GOT3 (cell line): ENCODE results near the gene CASP9.
"Not testable (repeated sequence)": the region's sequence is repeated elsewhere in the genome, so short reads cannot be mapped to it uniquely, and the experiment has no call there.

Experiments
- DNase-seq: peaks from one replicate; lab custom pipeline; 2025; ENCODE audit warnings: mixed read lengths; lab: John Stamatoyannopoulos, UW

The CASP9 gene

DNA sequence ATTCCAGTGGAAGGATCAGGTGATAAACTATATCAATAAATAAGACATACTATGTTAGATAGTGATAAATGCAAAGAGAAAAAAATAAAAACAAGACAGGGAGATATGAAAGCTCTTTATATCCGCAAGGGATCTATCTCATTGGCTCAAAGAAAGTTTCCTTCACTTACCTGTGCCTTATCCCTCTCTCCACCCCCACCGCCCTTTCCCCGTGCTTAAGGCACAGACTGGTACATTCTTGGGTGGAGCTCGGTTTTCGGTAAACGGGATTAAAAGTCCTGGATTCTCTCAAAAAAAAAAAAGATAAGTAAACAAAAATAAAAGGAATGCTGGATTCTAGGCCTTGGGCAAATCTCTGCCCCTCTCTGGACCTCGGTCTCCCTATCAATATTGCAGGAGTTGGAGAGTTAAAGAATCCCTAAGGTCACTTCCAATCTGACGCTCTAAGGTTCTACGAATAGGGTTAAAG lies 2.0 kb upstream of the CASP9 start:
- no peak for DNase-seq

DNA sequence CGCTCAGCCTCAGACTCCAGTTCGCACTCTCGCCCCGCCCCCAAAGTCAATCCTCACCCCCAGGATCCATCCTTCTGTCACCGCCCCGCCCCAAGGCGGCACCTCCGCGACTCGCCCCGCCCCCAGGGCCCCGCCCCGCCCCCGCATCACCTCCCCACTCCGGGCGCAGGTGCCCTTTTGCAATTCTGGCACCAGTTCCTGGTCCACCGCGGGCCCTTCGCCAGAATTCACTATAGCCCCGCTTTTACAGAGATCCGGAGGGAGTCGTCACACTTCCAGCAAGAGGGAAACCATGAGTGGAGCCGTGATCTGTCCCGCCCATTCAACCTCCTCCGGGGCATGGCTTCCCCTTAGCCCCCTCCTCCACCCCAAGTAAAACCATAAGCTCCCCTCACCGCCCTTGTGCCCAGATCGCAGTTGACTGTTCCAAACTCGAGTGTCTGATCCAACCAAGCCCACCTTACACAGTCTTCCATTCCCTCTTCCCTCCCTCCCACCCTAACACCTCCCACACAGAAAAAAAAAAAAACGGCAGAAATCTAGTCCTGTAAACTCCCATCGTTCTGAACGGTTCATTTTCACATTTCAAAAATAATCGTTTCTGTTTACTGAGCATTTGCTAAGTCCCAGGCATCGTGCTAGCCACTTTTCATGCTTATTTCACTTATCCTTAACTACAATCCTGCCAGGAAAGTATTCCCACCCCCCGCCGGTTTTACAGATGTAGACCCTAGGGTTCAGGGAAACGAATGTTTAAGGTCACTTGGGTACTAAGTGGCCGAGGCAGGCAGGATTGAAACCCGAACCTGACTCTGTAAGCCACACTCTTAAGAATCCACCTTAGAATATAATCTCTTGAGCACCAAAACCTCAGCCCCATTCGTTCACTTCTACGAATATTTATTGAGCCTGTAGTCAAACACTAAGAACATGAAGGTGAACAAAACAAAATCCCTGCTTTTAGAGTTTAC lies 1.3 kb upstream of the CASP9 start:
- DNase-seq = no peak

DNA sequence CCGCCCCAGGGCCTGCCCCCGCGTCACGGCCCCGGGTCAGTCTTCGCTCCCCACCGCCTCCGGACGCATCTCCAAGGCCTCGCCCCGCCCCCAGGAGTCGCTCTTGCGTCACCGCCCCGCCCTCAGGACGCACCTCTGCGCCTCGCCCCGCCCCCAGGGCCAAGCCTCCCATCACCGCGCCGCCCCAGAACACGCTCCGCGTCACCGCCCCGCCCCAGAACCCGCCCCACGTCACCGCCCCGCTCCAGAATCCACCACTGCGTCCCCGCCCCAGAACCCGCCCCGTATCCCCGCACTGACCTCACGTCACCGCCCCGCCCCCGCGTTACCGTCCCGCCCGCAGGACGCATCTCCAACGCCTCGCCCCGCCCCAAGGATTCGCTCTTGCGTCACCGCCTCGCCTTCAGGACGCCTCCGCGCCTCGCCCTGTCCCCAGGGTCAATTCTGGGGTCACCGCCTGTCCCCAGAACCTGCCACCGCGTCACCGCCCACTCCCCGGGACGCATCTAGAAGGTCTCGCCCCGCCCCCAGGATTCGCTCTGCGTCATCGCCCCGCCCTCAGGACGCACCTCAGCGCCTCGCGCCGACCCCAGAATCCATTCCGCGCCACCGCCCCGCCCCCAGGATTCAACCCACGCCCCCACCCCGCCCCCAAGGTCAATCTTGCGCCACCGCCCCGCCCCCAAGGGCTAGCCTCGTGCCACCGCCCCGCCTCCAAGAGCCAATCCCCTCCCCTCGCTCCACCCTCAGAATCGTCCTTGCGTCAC lies 451 bp upstream of the CASP9 start:
- DNase-seq = peak; percentile 99

DNA sequence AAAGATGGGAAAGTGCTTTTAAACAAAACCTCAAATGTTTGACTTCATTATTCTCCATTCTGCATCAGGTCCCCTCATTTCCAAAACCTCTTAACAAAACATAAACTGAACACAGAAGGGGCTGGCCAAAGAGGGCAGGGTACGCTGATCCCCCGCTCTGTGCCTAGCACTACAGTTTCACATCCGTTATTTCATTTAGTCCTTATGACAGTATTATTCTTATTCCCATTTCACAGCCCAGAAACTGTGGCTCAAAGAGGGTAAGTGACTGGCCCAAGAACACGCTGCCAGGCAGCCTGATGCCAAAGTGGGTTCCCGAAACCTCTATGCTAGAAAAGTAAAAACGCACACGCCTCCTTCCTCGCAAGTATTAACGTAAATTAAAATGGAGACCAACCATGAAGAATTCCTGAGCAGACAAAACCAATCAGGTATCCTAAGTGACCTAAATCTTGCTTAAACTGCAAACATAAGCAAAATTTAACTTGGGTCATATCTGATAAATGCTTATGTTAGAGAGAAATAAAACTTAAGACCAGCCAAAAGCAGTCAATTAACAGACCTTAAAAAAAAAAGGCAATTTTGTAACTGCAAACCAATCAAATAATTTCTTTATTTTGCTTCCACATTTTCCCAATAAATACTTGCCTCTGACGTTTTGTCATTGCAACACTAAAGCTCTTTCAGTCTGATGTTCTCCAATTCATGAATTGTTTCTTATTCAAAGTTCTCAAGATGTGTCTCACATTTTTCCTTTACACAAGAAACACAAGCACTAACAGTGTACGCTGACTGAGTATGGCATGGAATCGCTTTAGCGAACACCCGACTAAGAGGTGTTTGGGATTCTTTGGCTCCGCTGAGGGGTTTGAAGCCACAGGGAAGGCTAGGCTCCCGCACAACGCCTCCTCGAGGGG lies 653 bp downstream of the CASP9 start:
- no peak for DNase-seq

DNA sequence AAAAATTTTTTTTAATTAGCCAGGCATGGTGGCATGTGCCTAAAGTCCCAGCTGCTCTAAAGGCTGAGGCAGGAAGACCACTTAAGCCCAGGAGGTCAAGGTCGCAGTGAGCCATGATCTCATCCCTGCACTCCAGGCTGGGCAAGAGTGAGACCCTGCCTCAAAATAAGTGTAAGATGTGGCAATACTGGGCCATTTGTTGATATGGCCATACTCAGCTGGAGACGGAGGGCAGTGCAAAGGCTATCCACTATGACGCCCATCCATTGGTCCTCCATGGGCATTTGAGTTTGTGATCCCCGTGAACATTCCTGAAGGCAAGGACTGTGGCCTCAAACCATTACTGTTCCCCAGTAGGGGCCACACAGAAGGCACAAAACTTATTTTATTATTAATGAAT lies 1.5 kb downstream of the CASP9 start:
- no peak for DNase-seq

DNA sequence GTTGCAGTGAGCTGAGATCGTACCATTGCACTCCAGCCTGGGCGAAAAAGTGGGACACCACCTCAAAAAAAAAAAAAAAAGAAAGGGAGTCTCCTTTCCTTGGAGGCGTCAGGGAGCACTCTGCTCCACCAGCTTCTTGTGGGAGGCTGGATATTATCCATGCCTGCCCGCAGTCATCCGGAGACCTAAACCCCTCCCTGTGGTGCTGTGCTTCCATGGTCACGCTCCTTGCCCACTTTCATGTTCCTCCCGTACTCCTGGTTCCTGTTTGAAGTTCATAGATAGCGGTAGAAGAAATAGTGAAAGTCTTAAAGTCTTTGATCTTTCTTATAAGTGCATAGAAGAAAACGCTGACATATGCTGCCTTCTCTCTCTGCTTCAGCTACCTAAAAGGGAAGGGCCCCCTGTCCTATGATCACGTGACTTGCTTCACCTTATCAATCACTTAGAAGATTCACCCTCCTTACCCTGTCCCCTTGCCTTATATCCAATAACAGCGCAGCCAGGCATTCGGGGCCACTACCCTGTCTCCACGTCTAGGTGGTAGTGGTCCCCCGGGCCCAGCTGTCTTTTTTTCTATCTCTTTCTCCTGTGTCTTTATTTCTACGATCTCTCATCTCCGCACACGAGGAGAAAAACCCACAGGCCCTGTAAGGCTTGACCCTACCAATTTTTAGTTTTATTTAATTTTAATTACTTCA lies 2.7 kb downstream of the CASP9 start:
- not testable (repeated sequence) for DNase-seq

DNA sequence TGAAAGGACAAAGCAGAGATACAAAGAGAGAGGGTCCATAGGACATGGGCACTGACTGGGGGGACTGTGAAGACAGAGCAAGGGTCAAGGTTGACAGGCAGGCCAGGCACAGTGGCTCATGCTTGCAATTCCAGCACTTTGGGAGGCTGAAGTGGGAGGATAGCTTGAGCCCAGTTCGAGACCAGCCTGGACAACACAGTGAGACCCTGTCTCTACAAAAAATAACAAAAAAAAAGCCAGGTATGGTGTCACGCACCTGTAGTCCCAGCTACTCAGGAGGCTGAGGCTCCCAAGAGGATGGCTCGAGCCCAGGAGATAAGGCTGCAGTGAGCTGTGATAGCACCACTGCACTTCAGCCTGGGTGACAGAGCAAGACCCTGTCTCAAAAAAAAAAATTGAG lies 4.4 kb downstream of the CASP9 start:
- DNase-seq = no peak

DNA sequence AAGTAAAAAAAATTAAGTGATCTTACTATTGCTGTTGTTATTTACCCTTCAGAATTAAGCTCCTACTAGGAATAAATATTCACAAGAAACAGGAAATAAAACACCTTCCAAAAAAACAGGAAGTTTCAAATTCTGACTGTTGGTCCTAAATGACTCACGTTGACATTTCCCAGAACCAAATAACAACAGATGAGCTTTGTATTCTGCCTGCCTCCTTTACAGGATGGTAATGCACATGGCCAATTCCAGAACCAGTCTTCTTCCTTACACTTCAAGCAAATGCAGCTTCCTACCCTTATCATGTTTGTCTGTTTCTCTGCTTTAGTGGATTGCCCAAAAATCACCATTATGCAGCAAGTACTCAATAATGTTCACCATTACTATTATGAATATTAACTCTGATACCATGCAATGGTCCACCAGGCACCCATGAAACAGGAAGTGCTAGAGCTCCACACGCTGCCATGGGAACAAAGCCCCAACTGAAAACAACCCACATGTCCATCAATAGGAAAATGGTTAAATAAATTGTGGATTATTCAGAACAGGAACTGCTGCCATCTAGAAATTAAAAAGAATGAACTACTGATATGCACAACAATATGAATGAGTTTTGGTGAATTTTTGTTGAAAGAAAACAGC lies 8.9 kb downstream of the CASP9 start:
- no peak for DNase-seq

DNA sequence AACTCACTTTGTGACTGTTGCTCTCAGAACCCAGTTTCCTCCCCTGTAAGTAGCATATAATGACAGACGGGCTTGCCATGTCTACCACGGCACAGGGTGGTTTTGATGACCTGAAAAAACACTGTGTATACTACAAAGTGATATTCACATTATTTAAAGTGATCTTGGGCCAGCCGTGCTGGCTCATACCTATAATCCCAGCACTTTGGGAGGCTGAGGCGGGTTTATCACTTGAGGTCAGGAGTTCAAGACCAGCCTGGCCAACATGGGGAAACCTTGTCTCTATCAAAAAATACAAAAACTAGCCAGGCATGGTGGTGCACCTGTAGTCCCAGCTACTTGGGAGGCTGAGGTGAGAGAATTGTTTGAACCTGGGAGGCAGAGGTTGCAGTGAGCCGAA lies 9.5 kb downstream of the CASP9 start:
- DNase-seq = not testable (repeated sequence)

DNA sequence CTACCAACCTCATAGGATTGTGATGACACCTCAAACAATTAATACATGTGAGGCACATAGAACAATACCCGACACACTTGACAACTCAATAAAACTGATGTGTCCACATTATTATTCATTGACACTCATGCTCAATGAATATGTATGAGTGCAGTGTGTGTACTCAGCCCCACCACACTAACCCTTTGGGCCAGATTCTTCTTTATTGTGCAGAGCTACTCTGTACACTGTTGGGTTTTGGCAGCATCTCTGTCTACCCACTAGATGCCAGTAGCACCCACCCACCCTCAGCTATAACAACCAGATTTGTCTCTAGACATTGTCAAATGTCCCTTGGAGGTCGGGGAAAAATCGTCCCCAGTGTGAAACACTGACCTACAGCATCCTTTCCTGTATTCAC lies 10.1 kb downstream of the CASP9 start:
- no peak for DNase-seq

DNA sequence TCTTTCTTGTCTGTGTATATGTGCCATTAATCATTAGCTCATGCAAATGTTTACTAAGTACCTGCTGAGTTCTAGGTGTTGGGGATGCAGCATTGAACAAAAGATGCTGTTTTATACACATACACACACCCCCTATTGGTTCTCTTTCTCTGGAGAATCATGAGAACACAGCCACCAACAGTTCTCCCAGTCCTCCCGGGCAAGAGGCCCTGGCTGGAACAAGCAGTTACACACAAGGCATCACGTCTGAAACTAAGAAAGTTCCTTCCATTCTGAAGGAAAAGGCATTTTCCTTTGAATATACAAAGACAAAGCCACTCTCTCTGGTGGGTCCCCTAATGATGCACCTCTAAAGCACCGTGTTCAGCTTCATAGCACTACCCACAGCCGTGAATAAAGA lies 10.8 kb downstream of the CASP9 start:
- no peak for DNase-seq

DNA sequence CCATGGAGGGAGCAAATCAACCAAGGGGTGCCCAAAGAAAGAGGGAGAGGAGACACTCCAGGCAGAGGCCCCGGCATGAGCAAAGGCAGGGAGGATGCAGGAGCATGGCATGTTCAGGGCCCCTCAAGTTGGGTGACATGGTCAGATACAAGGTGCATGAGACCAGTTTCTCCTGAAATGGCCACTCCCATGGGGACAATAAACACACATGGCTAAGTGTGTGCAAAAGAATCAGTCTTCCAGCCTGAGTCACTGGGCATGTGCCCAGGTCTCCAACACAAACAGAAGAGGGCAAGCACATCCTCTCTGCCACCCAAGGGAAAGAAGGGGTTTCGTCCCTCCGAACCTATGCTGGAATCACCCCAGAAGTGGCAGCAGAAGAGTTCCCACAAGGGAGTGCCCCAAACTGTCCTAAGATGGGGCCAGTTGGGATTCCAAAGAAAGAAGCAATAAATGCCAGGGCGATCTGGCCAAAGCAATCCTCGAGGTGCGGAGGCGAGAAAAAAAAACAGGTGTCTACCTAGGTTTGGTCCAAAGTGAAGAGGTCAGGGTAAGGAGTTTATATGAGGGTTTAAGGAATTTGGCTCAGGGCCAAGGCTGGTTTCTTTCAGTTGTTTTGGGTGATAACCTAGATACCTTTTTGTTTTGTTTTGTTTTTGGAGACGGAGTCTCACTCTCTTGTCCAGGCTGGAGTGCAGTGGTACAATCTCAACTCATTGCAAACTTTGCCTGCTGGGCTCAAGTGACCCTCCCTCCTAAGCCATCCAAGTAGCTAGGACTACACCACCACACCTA lies 13.2 kb downstream of the CASP9 start:
- DNase-seq = no peak

DNA sequence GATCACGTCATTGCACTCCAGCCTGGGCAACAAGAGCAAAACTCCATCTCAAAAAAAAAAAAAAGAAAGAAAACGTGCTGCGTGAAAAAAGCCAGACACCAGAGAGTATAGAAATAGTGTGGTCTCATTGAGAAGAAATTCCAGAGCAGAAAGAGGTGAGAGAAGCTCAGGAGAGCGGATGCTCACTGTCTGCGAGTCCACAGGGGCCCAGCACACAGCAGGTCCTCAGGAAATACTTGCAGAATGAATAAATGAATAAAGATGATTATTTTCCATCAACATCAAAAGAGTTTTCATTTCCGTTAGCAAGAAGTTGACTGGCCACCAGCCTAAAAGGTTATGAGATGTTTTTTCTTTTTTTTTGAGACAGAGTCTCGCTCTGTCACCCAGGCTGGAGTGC lies 14.4 kb downstream of the CASP9 start:
- DNase-seq = no peak

DNA sequence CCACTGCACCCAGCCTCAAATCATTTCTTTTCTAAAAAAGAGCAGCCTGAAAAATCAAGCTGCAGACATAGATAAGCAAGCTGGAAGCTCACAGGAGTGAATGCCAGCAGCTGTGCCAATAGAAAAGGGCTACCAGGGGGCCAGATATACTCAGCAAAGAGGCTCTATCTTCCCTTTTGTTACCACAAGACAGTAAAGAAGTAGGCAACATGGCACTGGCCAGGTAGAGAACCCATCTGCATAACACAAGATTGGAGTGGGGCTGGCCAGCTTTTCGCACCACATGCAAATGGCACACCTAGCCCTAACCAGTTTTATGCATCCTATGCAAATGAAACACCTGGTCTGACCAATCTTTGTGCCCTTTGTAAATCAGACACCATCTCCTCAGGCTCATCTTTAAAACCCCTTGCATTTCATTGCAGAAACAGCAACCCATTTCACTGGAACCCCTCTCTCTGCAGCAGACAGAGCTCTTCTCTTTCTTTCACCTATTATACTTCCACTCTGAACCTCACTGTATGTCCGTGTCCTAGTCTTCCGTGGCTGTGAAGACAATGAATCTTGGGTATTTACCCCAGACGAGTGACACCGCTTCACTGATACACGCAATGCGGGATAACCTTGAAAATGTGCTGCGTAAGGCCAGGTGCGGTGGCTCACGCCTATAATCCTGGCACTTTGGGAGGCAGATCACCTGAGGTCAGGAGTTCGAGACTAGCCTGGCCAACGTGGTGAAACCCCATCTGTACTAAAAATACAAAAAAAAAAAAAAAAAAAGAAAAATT lies 15.1 kb downstream of the CASP9 start:
- DNase-seq = no peak

DNA sequence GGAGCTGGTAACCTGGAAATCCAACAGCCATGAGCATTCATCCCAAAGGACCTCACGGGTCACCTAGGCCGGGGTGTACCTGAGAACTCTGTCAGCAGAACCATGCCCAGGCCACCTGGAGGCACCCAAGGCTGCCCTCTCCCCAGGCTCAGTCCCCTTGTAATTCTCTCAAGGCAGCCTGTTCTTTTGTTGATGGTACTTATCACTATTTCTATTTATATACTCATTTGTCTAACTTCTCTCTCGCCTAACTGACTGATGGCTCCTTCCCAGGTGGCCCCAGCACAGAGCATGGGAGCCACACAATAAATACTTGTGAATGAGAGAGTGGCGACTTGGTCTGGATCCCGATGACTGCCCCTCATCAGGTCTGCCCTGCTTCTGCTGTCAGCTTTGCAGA lies 16.7 kb downstream of the CASP9 start:
- DNase-seq = no peak

DNA sequence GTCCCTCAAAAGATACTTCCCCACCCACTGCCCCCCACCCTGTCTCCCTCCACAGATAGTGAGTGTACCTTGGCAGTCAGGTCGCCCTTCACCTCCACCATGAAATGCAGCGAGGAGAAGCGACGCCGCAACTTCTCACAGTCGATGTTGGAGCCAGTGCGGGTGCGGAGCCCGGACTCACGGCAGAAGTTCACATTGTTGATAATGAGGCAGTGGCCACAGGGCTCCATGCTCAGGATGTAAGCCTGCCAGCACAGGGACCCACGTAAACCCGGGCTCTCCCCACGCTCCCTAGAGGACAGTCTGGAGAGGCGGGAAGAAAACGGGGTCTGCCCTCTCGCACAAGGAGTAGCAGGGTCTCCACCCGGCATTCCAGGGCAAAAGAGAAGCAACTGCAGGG lies 17.2 kb downstream of the CASP9 start:
- DNase-seq = no peak

DNA sequence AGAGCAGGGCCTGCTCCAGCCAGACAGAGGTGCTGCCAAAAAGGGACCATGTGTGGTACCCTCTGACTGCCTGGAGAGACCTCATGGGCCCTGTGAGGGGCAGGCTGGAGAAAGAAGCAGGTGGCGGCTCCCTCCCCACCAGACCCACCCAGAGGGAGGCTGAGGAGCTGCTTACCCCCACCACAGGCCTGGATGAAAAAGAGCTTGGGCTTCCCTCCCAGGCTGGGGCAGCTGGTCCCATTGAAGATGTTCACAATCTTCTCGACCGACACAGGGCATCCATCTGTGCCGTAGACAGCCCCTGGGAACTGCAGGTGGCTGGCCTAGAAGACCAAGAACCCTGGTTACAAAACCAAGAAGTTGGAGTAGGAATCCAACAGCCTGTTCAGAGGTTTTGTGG lies 19.6 kb downstream of the CASP9 start:
- no peak for DNase-seq

DNA sequence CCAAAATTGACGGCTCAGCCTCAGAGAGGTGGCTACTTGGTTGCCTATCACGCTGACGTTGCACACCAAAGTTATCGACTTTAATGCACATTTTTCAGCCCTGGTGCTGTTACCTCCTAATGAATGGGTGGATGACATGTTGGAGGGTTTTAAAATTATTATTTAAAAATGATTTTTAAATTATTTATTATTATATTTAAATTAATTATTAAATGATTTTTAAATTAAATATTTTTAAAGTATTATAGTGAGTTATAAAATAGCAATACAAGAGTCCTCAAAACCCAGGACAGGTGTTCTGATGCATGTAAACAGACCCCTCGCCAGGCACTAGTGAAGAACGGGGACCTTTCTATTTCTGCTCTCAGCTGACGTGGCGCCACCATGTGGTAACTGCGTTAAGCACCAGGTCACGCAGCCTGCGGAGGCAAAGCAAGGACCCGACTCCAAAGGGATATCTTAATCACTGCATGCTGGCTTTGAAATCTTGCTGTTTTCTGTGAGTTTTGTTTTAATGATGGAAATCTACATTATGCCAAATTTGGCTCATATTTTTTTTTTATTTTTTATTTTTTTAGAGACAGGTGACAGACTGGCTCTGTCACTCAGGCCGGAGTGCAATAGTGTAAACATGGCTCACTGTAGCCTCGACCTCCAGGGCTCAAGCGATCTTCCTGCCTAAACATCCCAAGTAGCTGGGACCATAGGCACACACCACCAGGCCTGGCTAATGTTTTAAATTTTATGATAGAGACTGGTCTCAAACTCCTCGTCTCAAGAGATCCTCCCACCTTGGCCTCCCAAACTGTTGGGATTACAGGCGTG lies 22.6 kb downstream of the CASP9 start:
- no peak for DNase-seq
